HCT116 (cell line): Measurements from ENCODE around the gene OSER1. TPM values are rescaled to one million over a fixed set of nuclear protein-coding genes. Genes with fewer than 3 reads are reported as not detected.

Experiments
- ATAC-seq: fragments of 200-7000 bp; cut with Tn5 transposase; 2 replicates; pipeline ENCODE4 v1.9.1; 2020; ENCODE audit warnings: mild to moderate bottlenecking, moderate library complexity
- BruUV-seq: library from RNA; stranded (reverse); fragments of 400-500 nt; replicated peaks from 2 replicates; lab custom pipeline; 2021; lab: Mats Ljungman, UMichigan
- CTCF ChIA-PET: fragments of 300-600 bp; sonication (Branson Sonifier 250); formaldehyde crosslinking; loops from one replicate; lab custom pipeline; 2021; ENCODE audit warnings: antibody characterized with exemption; lab: Charles Lee
- POLR2A ChIA-PET: fragments of 300-600, 350-600 bp; sonication (Branson Sonifier 250); formaldehyde crosslinking; loops from one replicate; lab custom pipeline; 2021; ENCODE audit warnings: antibody characterized with exemption; lab: Charles Lee
- RAD21 ChIA-PET, 2 experiments: fragments of 300-600 bp; sonication (Branson Sonifier 250); formaldehyde crosslinking; loops; one replicate each; lab custom pipeline; 2023; ENCODE audit warnings: low total read pairs in 2 of 2; ENCODE audit not compliant: uncharacterized antibody in 2 of 2, unreplicated experiment in 2 of 2, low non-redundant PET in 1 of 2; lab: Charles Lee
- DNase-seq: peaks from one replicate; pipeline ENCODE4 v3.0.0-alpha.2; 2010; ENCODE audit warnings: low read depth, low spot score
- H2AFZ ChIP-seq: fragments of 200-600 bp; shearing (Covaris generic), sonication (generic); 2 replicates; pipeline ENCODE4 v1.6.1; 2017; ENCODE audit warnings: low read depth, mixed run types, mixed read lengths, antibody characterized with exemption, low read length; ENCODE audit not compliant: poor library complexity, severe bottlenecking
- H3K27ac ChIP-seq: 2 replicates; pipeline ENCODE4 v1.5.1; 2012; ENCODE audit warnings: low read depth, low read length
- H3K27me3 ChIP-seq: fragments of 200-600 bp; sonication (generic); 2 replicates; pipeline ENCODE4 v1.6.1; 2016; ENCODE audit warnings: mixed run types, low read length, mixed read lengths; ENCODE audit not compliant: insufficient read depth
- H3K36me3 ChIP-seq, 2 experiments: fragments of 200-500 bp in 1 of 2; fragments of 200-600 bp in 1 of 2; sonication (Bioruptor generic) in 1 of 2; sonication (generic) in 1 of 2; 2 replicates each; pipeline versions ENCODE4 v1.5.1 to v1.6.1; 2014 to 2016; ENCODE audit warnings: low read length in 2 of 2, inconsistent platforms in 1 of 2, mixed read lengths in 1 of 2, mixed run types in 1 of 2; ENCODE audit not compliant: insufficient read depth in 2 of 2, control insufficient read depth in 1 of 2
- H3K4me1 ChIP-seq, 2 experiments: fragments of 200-600 bp in 1 of 2; sonication (generic) in 1 of 2; 2 replicates each; pipeline versions ENCODE4 v1.5.1 to v1.6.1; 2012 to 2017; ENCODE audit warnings: low read length in 2 of 2, inconsistent platforms in 1 of 2, mild to moderate bottlenecking in 1 of 2, mixed read lengths in 1 of 2, mixed run types in 1 of 2, moderate library complexity in 1 of 2; ENCODE audit not compliant: insufficient read depth in 2 of 2, control insufficient read depth in 1 of 2
- H3K4me2 ChIP-seq: fragments of 200-600 bp; sonication (generic); 2 replicates; pipeline ENCODE4 v1.6.1; 2017; ENCODE audit warnings: mixed run types, low read length, mixed read lengths
- H3K4me3 ChIP-seq, 2 experiments: fragments of 200-600 bp in 1 of 2; sonication (generic) in 1 of 2; replicated peaks in 1 of 2; 2 replicates each; pipeline ENCODE4 v1.5.1; 2011 to 2016; ENCODE audit warnings: low read length in 2 of 2, control low read depth in 1 of 2, low read depth in 1 of 2, mild to moderate bottlenecking in 1 of 2, mixed read lengths in 1 of 2, mixed run types in 1 of 2
- H3K79me2 ChIP-seq: fragments of 200-600 bp; sonication (generic); 2 replicates; pipeline ENCODE4 v1.6.1; 2017; ENCODE audit warnings: mild to moderate bottlenecking, mixed run types, low read length, moderate library complexity, mixed read lengths; ENCODE audit not compliant: insufficient read depth
- H3K9ac ChIP-seq: fragments of 200-600 bp; sonication (generic); 2 replicates; pipeline ENCODE4 v1.6.1; 2016; ENCODE audit warnings: low read length, mixed read lengths
- H3K9me2 ChIP-seq: fragments of 200-600 bp; sonication (generic), shearing (Covaris generic); 2 replicates; pipeline ENCODE4 v1.6.1; 2017; ENCODE audit warnings: mixed run types, mild to moderate bottlenecking, moderate library complexity; ENCODE audit not compliant: insufficient read depth
- H3K9me3 ChIP-seq, 2 experiments: fragments of 200-500 bp in 1 of 2; fragments of 200-600 bp in 1 of 2; sonication (Bioruptor generic) in 1 of 2; sonication (generic) in 1 of 2; 2 replicates each; pipeline ENCODE4 v1.6.1; 2014 to 2017; ENCODE audit warnings: low read length in 2 of 2, mixed read lengths in 2 of 2, inconsistent platforms in 1 of 2, low read depth in 1 of 2, mild to moderate bottlenecking in 1 of 2, mixed run types in 1 of 2, moderate library complexity in 1 of 2; ENCODE audit not compliant: control insufficient read depth in 1 of 2, insufficient read depth in 1 of 2
- H4K20me1 ChIP-seq: fragments of 200-600 bp; sonication (generic), shearing (Covaris generic); 2 replicates; pipeline ENCODE4 v1.6.1; 2017; ENCODE audit warnings: mixed run types, mild to moderate bottlenecking, moderate library complexity; ENCODE audit not compliant: insufficient read depth
- ATF3 ChIP-seq: IDR thresholded peaks from 2 replicates; pipeline ENCODE4 v1.6.1; 2012
- CBX3 ChIP-seq: IDR thresholded peaks from 2 replicates; pipeline ENCODE4 v1.6.1; 2012; ENCODE audit warnings: low read depth
- CEBPB ChIP-seq: IDR thresholded peaks from 2 replicates; pipeline ENCODE4 v1.6.1; 2012; ENCODE audit warnings: low read depth
- EGR1 ChIP-seq: IDR thresholded peaks from 2 replicates; pipeline ENCODE4 v1.6.1; 2012; ENCODE audit warnings: low read depth
- EZH2 ChIP-seq: fragments of 200-600 bp; sonication (generic); IDR thresholded peaks from 2 replicates; pipeline ENCODE4 v1.6.1; 2017; ENCODE audit warnings: antibody characterized with exemption, mixed run types
- FOSL1 ChIP-seq: IDR thresholded peaks from 2 replicates; pipeline ENCODE4 v1.6.1; 2012; ENCODE audit warnings: low read depth
- MAX ChIP-seq: IDR thresholded peaks from 2 replicates; pipeline ENCODE4 v1.6.1; 2012
- POLR2AphosphoS5 ChIP-seq: IDR thresholded peaks from 2 replicates; pipeline ENCODE4 v1.6.1; 2011; ENCODE audit warnings: mild to moderate bottlenecking, low read depth, low read length, moderate library complexity
- RAD21 ChIP-seq: IDR thresholded peaks from 2 replicates; pipeline ENCODE4 v1.6.1; 2012; ENCODE audit warnings: low read depth, mild to moderate bottlenecking
- REST ChIP-seq: IDR thresholded peaks from 2 replicates; pipeline ENCODE4 v1.6.1; 2012; ENCODE audit warnings: low read depth
- SIN3A ChIP-seq: IDR thresholded peaks from 2 replicates; pipeline ENCODE4 v1.6.1; 2012; ENCODE audit warnings: low read depth
- SRF ChIP-seq: IDR thresholded peaks from 2 replicates; pipeline ENCODE4 v1.6.1; 2012; ENCODE audit warnings: low read depth
- TCF7L2 ChIP-seq: IDR thresholded peaks from 2 replicates; pipeline ENCODE4 v1.7.0; 2011; ENCODE audit warnings: borderline replicate concordance, inconsistent platforms; ENCODE audit not compliant: insufficient read depth, insufficient read length; ENCODE audit errors: extremely low read depth
- ZFX ChIP-seq: fragments of 450-650 bp; IDR thresholded peaks from 2 replicates; pipeline ENCODE4 v1.6.1; 2017
- intact Hi-C: fragments of 100-400 bp; cut with micrococcal nuclease; formaldehyde crosslinking; loops from 2 replicates; pipeline ENCODE4 v1.10.0; 2022
- total RNA-seq: library from RNA; stranded (reverse); gene quantifications from one replicate; pipeline ENCODE4 v1.2.1, GENCODE V29; 2021; ENCODE audit not compliant: unreplicated experiment

OSER1 gene
- total RNA-seq, 1 experiment from 2014 or later, result 28.4 TPM

GRCh38 chr20:44186674-44187053 is 23.9 kb downstream of the OSER1 start:
- no TSS peak for BruUV-seq
- Histone ChIP-seq H3K4me2 (peak overlapping the region; percentile 71), H2AFZ (peak overlapping the region; percentile 18), H3K27ac (no peak overlapping the region), H3K4me3 (peak overlapping the region; percentile 16 to 30; a peak in 3 of 4 replicates), H3K9me3 (no peaks in the 10 kb centered on the region), H3K9me2 (no peaks in the 10 kb centered on the region), H3K4me1 (peaks cover 16 to 22% of the 10 kb centered on the region in 2 experiments), H3K9ac (peak overlapping the region; percentile 26; the same call in 1 of the 2 replicates), H4K20me1 (no peaks in the 10 kb centered on the region), H3K79me2 (no peaks in the 10 kb centered on the region), H3K36me3 (no peaks in the 10 kb centered on the region)
- intact Hi-C loops, result no loop called here
- ChIA-PET RAD21 (no interaction called here), POLR2A (no interaction called here)
- no peak for TF ChIP-seq SRF
- TF ChIP-seq, all 23 proteins: peak for 0
- H3K27me3 ChIP-seq, result no peaks in the 10 kb centered on the region
- DNase-seq, result no peak
- CTCF ChIA-PET, result interaction anchor here (1.3 kb wide), 1 partner anchor 738 kb away, joined by 3 read pairs; no protein-coding TSS in a partner anchor
- 0 out of 2 replicates have a peak, but pooled peaks have one; percentile 7 for ATAC-seq

GRCh38 chr20:44186201-44186600 is 24.4 kb downstream of the OSER1 start:
- DNase-seq (no peak), ATAC-seq (no peak)
- H3K27me3 ChIP-seq, result no peaks in the 10 kb centered on the region
- H3K9ac ChIP-seq, result no peak overlapping the region
- no peak overlapping the region for H2AFZ ChIP-seq
- intact Hi-C loops, result no loop called here
- no TSS peak for BruUV-seq
- TF ChIP-seq ATF3, result no peak
- no peak for TF ChIP-seq CBX3
- no peak for TF ChIP-seq REST
- no peak for TF ChIP-seq MAX
- no peak for TF ChIP-seq POLR2AphosphoS5
- TF ChIP-seq TCF7L2, result no peak
- no peak for TF ChIP-seq FOSL1
- TF ChIP-seq RAD21, result no peak
- TF ChIP-seq SIN3A, result no peak
- no peak for TF ChIP-seq CEBPB
- no peak for TF ChIP-seq ZFX
- no peak for TF ChIP-seq EGR1
- no peak for TF ChIP-seq SRF
- TF ChIP-seq EZH2, result no peak
- TF ChIP-seq, all 23 proteins: peak for 0
- H3K9me3 ChIP-seq, result no peaks in the 10 kb centered on the region
- POLR2A ChIA-PET, result no interaction called here
- no peak overlapping the region for H3K4me3 ChIP-seq
- no peaks in the 10 kb centered on the region for H3K36me3 ChIP-seq
- no peak overlapping the region for H3K27ac ChIP-seq
- H3K79me2 ChIP-seq, result no peaks in the 10 kb centered on the region
- peaks cover 16 to 22% of the 10 kb centered on the region in 2 experiments for H3K4me1 ChIP-seq
- no peak overlapping the region for H3K4me2 ChIP-seq
- CTCF ChIA-PET, result no interaction called here
- H4K20me1 ChIP-seq, result no peaks in the 10 kb centered on the region
- H3K9me2 ChIP-seq, result no peaks in the 10 kb centered on the region
- RAD21 ChIA-PET, result no interaction called here
